ENCODE results near the gene DMPK. TPM values are rescaled to one million over a fixed set of nuclear protein-coding genes. Genes with fewer than 3 reads are reported as not detected.
A peak's percentile ranks its signal among the peaks of the same experiment; 100 is the strongest.

Gene DMPK
- total and polyA plus RNA-seq, 2 experiments from 2014 or later: 9.8 to 24.0 TPM

GRCh38 chr19:45739498-45740439 is 42.5 kb downstream of the DMPK start:
- DNase-seq (ENCODE audit: low spot score): no peak
- H4K20me1 ChIP-seq (replicated peaks; ENCODE audit: insufficient read depth): no peaks in the 10 kb centered on the region
- H3K27ac Mint-ChIP-seq: no peak overlapping the region
- no peaks in the 10 kb centered on the region for H3K27me3 ChIP-seq (ENCODE audit: insufficient read depth)
- H3K4me3 Mint-ChIP-seq: no peak overlapping the region
- H3K4me1 ChIP-seq (ENCODE audit: insufficient read depth): no peaks in the 10 kb centered on the region
- H3K4me3 ChIP-seq: no peak overlapping the region
- TF ChIP-seq EZH2phosphoT487 (IDR thresholded peaks at IDR 0.05; ENCODE audit: unreplicated experiment) (no peak), JUNB (IDR thresholded peaks at IDR 0.05; ENCODE audit: unreplicated experiment) (no peak), ZNF462 (CRISPR knock-in tag; IDR thresholded peaks at IDR 0.05) (no peak), ZNF114 (CRISPR knock-in tag; IDR thresholded peaks at IDR 0.05) (no peak)
- H3K4me1 Mint-ChIP-seq: no peaks in the 10 kb centered on the region; the same call in 2 of the 3 replicates
- peak overlapping the region; percentile 29 for H2AFZ ChIP-seq
- peaks cover 8% of the 10 kb centered on the region for H3K27me3 Mint-ChIP-seq (ENCODE audit: insufficient read depth, low read depth, poor library complexity)
- H3K27ac ChIP-seq (ENCODE audit: low read depth): no peak overlapping the region
- H3F3A ChIP-seq (replicated peaks; ENCODE audit: low read depth): 0 out of 2 replicates have a peak, but pooled peaks cover 7% of the 10 kb centered on the region
- no peaks in the 10 kb centered on the region for H3K9me3 Mint-ChIP-seq
- no peak overlapping the region for H3K4me2 ChIP-seq
- H3K36me3 ChIP-seq (ENCODE audit: insufficient read depth): no peaks in the 10 kb centered on the region
- no peaks in the 10 kb centered on the region for H3K36me3 Mint-ChIP-seq (ENCODE audit: low read depth)
- H3K9me2 ChIP-seq (ENCODE audit: insufficient read depth): no peaks in the 10 kb centered on the region; the same call in 1 of the 2 replicates
- H3K79me2 ChIP-seq (replicated peaks; ENCODE audit: insufficient read depth): no peaks in the 10 kb centered on the region
- ATAC-seq: peak; percentile 57

All from GM23338 (cell line).